Stimulated activated CD4-positive, alpha-beta T cell treated with anti-CD3 and anti-CD28 coated beads, Interleukin-15, amount 100 ng/mL, for 24 hours (primary cell): ENCODE measurements around the gene KCNG4.
"Not testable (repeated sequence)": the region's sequence is repeated elsewhere in the genome, so short reads cannot be mapped to it uniquely, and the experiment has no call there.

Experiments used
- DNase-seq: peaks from one replicate; pipeline ENCODE4 v3.0.0-alpha.2; 2020

The KCNG4 gene

GRCh38 chr16:84233748-84234147 is 6.1 kb downstream of the KCNG4 start:
- no peak for DNase-seq

- DNase-seq, result no peak
These were observed 6.8 kb downstream of the KCNG4 start for GRCh38 chr16:84232969-84233368.

- DNase-seq, result no peak
These were observed 7.8 kb downstream of the KCNG4 start for GRCh38 chr16:84232060-84232459.

GRCh38 chr16:84229471-84229870 is 10.3 kb downstream of the KCNG4 start:
- DNase-seq, result no peak

DNA sequence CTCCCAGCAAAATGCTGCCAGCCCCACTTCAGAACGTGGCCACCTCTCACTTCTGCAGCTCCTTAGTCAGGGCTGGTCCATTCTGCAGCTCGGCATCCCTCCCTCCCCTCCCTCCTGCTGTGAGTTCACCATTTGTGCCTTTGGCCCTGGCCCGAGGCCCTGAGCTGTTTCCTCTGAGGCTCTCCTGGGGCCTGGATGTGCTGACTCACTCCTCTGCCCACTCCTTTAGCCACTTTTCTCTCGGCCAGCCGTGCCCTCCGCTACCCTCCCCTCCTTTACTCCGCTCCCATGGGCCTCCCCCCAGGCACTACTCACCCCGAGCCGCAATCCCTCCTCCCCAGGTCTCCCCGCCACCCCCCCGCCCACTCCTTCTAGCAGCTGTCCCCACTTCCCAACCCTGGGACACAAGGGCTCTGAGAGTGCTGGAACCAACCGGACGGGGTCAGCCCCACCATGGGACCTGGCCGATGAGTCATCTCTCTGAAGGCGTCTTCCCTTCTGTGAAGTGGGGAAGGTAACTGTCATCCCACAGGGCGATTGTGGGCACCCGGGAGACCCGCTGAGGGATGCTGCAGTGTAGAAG is 11.5 kb downstream of the KCNG4 start:
- no peak for DNase-seq

DNA sequence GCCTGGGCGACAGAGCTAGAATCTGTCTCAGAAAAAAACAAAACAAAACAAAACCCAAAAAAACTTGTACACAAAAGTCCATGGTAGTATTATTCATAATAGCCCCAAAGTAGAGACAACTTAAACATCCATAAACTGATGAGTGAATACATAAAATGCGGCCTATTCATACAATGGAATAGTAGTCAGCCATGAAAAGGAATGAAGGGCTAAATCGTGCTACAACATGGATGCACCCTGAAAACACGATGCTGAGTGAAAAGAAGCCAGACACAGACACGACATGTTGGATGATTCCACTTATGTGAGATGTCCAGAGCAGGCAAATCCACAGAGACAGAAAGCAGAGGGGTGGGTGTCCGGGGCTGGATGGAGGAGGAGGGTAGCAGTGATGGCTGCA is 12.3 kb downstream of the KCNG4 start:
- no peak for DNase-seq

DNA sequence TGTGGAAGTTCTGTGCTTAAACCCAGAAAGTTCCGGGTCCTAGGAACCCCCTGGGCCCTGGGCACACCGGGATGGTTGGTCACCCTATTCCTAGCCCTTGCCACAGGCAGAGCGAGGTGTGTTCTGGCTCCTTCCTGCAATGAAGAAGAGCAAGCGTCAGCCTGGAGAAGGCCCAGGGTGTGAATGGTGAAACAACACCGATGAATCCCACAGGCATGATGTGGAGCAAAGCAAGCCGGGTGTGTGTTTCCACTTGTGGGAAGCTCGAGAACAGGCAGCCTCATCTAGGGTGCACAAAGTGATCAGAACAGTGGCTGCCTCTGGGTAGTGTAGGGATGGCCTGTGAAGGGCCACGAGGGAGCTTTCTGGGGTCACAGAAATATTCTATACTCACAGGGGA is 13.8 kb downstream of the KCNG4 start:
- no peak for DNase-seq

DNA sequence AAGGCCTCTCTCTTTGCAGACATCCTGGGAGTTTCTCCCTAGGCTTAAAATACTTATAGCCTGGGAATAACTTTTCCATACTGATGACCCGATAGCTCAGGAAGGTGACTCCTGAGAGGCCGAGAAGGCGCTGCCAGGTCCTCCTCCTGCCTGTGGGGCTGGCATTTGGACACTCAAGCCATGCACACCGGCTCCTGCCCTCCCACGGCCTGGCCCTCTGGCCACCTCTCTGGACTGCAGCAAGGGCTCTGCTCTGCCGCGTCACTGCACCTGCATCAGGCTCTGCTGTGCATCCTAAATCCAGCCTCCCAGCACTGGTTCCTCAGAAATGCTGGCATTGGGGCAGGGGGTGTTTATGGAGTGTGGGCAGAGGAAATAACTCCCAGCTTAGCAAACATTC is 14.2 kb downstream of the KCNG4 start:
- DNase-seq, result no peak

DNA sequence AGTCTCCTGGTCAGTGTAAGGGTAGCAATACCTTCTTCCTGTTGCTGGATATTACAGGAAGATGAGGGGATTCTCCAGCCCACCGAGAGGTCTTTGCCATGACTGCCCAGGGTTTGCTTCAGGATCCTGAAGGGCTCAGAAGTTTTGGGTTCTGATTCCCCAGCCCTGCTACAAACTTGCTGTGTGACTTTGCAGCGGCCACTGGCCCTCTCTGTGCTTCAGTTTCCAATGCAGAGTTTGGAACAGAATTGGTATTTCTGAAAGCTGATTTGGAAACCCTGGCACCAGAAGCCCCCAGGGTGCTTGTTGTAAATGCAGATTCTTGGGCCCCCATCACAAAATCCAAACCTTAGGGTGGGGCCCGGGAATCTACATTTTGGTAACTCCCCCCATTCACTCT is 14.7 kb downstream of the KCNG4 start:
- DNase-seq, result no peak

DNA sequence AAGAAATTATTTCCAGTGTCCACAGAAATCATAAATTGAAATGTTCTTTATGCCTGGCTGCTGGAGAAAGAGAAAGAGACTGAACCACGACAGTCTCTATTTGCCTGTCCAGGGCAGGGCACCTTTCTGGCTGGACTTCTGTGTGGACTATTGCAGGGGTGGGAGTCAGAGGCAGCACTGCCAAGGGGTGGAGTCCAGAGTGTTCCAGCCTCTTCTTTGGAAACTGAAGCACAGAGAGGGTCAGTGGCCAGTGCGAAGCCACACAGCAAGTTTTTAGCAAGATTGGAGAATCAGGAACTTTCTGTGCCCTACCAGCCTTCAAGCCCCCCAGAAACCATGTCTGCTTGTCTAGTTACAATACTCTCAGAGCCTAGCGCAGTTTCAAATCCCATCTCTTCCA is 15.3 kb downstream of the KCNG4 start:
- no peak for DNase-seq

- no peak for DNase-seq
These were observed 16.4 kb downstream of the KCNG4 start for GRCh38 chr16:84223456-84223855.

GRCh38 chr16:84220851-84221250 is 19.0 kb downstream of the KCNG4 start:
- no peak for DNase-seq

GRCh38 chr16:84218956-84219355 is 20.9 kb downstream of the KCNG4 start:
- DNase-seq, result no peak

DNA sequence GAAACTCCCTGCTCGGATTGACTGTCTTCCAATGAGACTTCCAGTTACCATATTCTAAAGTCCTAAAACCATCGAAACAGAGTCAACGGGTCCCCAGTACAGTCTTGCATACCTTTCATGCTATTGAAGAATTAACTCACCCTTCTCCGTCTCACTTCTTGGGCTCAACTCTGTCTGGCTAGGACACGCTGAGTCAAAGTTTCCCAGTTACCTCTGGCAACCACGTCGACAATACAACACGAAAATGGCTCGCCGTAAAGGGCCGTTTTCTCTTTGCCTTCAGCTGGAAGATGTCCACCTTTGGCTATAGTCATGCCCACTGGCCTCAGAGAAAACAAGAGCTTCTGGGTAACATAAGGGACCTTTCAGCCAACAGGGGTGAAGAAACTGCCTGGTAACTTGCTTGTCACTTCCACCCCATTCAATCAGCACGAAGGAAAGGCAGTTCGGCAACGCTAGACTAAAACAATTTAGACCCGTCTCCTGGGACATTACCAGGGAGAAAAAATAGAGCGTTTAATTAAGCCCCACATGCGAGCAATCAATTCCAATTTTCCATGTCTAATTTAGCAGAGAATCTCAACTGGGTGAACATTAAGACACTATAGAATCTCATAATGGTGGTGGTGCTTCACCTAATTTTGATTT is 21.5 kb downstream of the KCNG4 start:
- DNase-seq, result no peak

DNA sequence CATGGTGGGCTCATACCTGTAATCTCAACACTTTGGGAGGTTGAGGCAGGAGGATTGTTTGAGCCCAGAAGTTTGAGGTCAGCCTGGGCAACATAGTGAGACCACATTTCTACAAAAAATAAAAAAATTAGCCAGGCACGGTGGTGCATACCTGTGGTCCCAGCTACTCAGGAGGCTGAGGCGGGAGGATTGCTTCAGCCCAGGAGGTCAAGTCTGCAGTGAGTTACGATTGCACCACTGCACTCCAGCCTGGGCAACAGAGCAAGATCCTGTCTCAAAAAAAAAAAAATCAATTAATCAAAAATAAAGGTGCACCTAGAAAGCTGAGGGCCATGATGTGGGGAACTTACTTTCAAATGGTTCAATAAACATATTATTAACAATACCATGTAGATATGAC is 23.7 kb downstream of the KCNG4 start:
- DNase-seq, result not testable (repeated sequence)

- no peak for DNase-seq
These were observed 24.3 kb downstream of the KCNG4 start for GRCh38 chr16:84215531-84215930.

DNA sequence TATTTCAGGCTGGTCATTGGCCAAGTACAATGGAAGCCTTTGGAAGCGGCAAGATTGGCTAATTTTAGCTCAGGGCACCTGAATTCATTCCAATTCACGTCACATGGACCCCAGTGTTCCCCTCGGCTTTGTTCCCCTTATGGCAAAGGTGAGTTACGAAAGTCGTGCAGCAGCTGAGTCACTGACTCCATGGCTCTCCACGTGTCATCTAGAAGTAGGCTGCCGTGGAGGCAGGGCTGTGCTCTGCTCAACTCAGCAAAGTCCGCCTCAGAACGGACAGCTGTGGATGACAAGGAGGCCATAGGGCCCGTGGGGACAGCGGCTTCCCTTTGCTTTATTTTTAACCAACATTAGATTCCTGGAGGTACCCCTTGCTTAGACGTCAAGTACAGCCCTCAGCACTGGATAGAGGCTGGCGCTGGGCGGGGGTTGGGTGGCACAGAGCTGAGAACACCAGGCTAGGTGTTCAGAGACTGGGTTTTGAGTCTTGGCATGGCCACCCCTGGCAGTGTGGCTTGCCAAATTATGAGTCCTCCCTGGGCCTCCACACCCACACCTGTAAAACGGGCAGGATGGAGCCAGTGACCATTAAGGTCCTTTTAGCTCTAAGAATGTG is 25.3 kb downstream of the KCNG4 start:
- DNase-seq, result no peak

- no peak for DNase-seq
These were observed 27.2 kb downstream of the KCNG4 start for GRCh38 chr16:84212631-84213030.

GRCh38 chr16:84212154-84212553 is 27.7 kb downstream of the KCNG4 start:
- no peak for DNase-seq

DNA sequence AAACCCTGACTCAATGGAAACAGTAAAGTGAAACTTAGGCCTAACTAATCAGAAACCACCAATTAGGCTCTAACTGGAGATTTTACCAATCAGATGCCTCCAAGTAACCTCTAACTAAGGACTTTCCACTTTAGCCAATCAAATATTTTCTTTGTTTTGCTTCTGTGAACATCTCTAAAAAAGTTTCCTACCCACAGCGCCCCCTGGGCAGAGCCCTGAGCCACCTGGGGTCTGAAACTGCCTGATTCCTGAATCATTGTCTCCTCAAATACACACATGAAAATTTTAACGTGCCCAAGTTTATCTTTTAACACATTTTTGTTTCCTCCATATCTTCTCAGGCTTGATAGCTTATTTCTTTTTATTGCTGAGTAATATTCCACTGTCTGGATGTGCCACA is 29.8 kb downstream of the KCNG4 start:
- no peak for DNase-seq

GRCh38 chr16:84207879-84208278 is 31.9 kb downstream of the KCNG4 start:
- DNase-seq, result no peak

DNA sequence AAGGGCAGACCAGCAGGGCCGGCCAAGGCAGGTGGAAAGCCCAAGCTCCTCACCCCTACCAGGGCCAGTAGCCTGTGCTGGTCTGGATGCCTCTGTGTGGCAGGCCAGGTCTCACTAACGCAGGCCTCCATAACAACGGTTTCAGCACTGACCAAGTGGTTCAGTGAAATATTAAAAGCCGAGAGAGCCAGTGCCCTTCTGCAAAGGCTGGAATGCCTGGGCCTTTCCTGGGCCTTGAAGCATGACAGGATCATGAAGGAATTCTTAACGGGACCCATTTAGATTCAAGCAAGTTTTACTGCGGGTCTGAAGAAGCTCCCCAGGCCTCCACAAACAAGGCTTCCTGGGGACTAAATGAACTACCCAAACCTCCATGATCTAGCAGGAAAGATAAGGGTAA is 32.6 kb downstream of the KCNG4 start:
- no peak for DNase-seq

DNA sequence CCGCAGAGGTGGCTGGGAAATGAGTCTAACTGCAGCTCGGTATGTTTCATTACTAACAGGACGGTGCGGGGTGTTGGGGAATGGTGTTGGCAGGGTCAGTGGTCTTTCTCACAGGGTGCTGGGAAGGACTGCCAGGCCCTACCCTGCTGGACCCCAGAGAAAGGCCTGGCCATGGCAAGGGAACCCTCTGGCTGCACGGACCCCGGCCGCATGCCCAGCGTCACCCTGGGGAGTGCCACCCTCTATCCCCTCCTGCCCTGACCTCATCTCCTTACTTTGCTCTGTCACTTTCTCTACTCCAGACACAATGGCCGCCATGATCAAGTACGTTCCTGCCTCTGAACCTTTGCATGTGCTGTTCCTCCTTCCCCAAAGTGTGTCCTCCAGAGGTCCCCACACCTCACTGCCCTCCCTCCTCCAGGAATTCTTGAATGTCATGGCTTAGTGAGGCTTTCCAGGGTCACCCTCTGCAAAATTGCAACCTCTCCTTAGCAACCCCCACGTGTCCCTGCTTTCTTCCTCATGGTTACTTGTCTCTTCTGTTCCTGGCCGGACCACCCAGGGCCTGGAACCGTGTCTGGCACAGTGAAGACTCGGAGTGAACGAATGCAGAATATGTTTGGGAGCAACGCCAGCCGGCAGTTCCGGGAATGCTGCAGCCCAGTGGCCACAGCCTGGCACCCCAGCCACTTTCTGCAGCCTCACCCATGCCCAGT is 33.7 kb downstream of the KCNG4 start:
- no peak for DNase-seq

DNA sequence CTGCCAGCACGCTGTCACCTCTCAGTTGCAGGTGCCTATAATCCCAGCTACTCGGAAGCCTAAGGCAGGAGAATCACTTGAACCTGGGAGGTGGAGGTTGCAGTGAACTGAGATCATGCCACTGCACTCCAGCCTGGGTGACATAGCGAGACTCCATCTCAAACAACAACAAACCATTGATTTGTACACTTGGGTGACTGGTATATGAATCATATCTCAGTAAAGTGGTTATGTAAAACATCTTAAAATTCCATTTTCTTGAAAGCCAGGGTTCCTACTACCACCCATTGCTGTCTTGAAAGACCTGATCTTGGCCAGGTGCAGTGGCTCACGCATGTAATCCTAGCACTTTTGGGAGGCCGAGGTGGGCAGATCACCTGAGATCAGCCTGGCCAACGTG is 34.7 kb downstream of the KCNG4 start:
- DNase-seq, result not testable (repeated sequence)
